GM23338 (cell line): ENCODE results near the gene CPM. TPM values are rescaled to one million over a fixed set of nuclear protein-coding genes. Genes with fewer than 3 reads are reported as not detected.

Experiments used
- ATAC-seq: fragments of 200-7000 bp; cut with Tn5 transposase; 3 replicates; pipeline ENCODE4 v1.9.1; 2020
- DNase-seq: peaks from one replicate; pipeline ENCODE4 v3.0.0-alpha.2; 2015; ENCODE audit warnings: low spot score
- H2AFZ ChIP-seq: fragments of 200-600 bp; sonication (generic); 2 replicates; pipeline ENCODE4 v1.8.0; 2016; ENCODE audit warnings: antibody characterized with exemption, mild to moderate bottlenecking, moderate library complexity
- H3F3A ChIP-seq: fragments of 200-600 bp; sonication (generic); replicated peaks from 2 replicates; pipeline ENCODE4 v1.8.0; 2017; ENCODE audit warnings: antibody characterized with exemption, mixed run types, low read depth
- H3K27ac ChIP-seq: fragments of 200-600 bp; sonication (generic); 2 replicates; pipeline ENCODE4 v1.6.1; 2016; ENCODE audit warnings: low read depth
- H3K27me3 ChIP-seq: fragments of 200-600 bp; sonication (generic); 2 replicates; pipeline ENCODE4 v1.8.0; 2016; ENCODE audit warnings: mild to moderate bottlenecking, mixed run types, moderate library complexity; ENCODE audit not compliant: insufficient read depth
- H3K36me3 ChIP-seq: fragments of 200-600 bp; sonication (generic); 2 replicates; pipeline ENCODE4 v1.8.0; 2016; ENCODE audit warnings: mild to moderate bottlenecking; ENCODE audit not compliant: insufficient read depth
- H3K4me1 ChIP-seq: fragments of 200-600 bp; sonication (generic); 2 replicates; pipeline ENCODE4 v1.8.0; 2016; ENCODE audit warnings: mild to moderate bottlenecking, moderate library complexity; ENCODE audit not compliant: insufficient read depth
- H3K4me2 ChIP-seq: fragments of 200-600 bp; sonication (generic); 2 replicates; pipeline ENCODE4 v1.7.1; 2017; ENCODE audit warnings: mixed run types
- H3K4me3 ChIP-seq: fragments of 200-600 bp; sonication (generic); 2 replicates; pipeline ENCODE4 v1.6.1; 2016; ENCODE audit warnings: mixed run types
- H3K79me2 ChIP-seq: fragments of 200-600 bp; sonication (generic); replicated peaks from 2 replicates; pipeline ENCODE4 v1.8.0; 2017; ENCODE audit warnings: mild to moderate bottlenecking; ENCODE audit not compliant: insufficient read depth
- H3K9me2 ChIP-seq: fragments of 200-600 bp; sonication (generic); 2 replicates; pipeline ENCODE4 v1.8.0; 2017; ENCODE audit not compliant: insufficient read depth
- H4K20me1 ChIP-seq: fragments of 200-600 bp; sonication (generic); replicated peaks from 2 replicates; pipeline ENCODE4 v1.8.0; 2017; ENCODE audit warnings: mild to moderate bottlenecking; ENCODE audit not compliant: insufficient read depth
- H3K27ac Mint-ChIP-seq: 2 replicates; pipeline ENCODE4 v1.8.0; 2020; ENCODE audit warnings: inconsistent platforms, mild to moderate bottlenecking, moderate library complexity, mixed read lengths
- H3K27me3 Mint-ChIP-seq: 3 replicates; pipeline ENCODE4 v1.8.0; 2022; ENCODE audit warnings: low read depth, mild to moderate bottlenecking, moderate library complexity, mixed read lengths, inconsistent platforms; ENCODE audit not compliant: insufficient read depth, poor library complexity
- H3K36me3 Mint-ChIP-seq: 3 replicates; pipeline ENCODE4 v1.8.0; 2021; ENCODE audit warnings: low read depth, mild to moderate bottlenecking, inconsistent platforms, moderate library complexity, mixed read lengths
- H3K4me1 Mint-ChIP-seq: 3 replicates; pipeline ENCODE4 v1.8.0; 2020; ENCODE audit warnings: mild to moderate bottlenecking, inconsistent platforms, mixed read lengths
- H3K4me3 Mint-ChIP-seq: 3 replicates; pipeline ENCODE4 v1.8.0; 2021; ENCODE audit warnings: moderate library complexity, mild to moderate bottlenecking, inconsistent platforms, mixed read lengths
- H3K9me3 Mint-ChIP-seq: 3 replicates; pipeline ENCODE4 v1.8.0; 2020; ENCODE audit warnings: moderate library complexity, mild to moderate bottlenecking, inconsistent platforms, mixed read lengths
- CREB1 ChIP-seq: fragments of 250-450 bp; sonication (Bioruptor Pico); IDR thresholded peaks from 2 replicates; pipeline ENCODE4 v1.5.0; 2020; ENCODE audit warnings: low read depth, mild to moderate bottlenecking, moderate library complexity
- CTCF ChIP-seq, 2 experiments: fragments of 200-600 bp in 1 of 2; sonication (generic) in 1 of 2; conservative IDR thresholded peaks; 2 replicates each; pipeline versions ENCODE4 v1.5.1 to v1.6.1; 2016 to 2017; ENCODE audit warnings: antibody characterized with exemption in 2 of 2, low read depth in 2 of 2, mild to moderate bottlenecking in 2 of 2, moderate library complexity in 1 of 2
- ETS1 ChIP-seq: IDR thresholded peaks from 2 replicates; pipeline ENCODE4 v1.6.1; 2016; ENCODE audit warnings: antibody characterized with exemption
- EZH2 ChIP-seq: fragments of 200-600 bp; sonication (generic); IDR thresholded peaks from one replicate; pipeline ENCODE4 v1.8.0; 2017; ENCODE audit warnings: antibody characterized with exemption, mild to moderate bottlenecking, low read depth; ENCODE audit not compliant: unreplicated experiment
- EZH2phosphoT487 ChIP-seq: fragments of 200-600 bp; sonication (generic); IDR thresholded peaks from one replicate; pipeline ENCODE4 v1.8.1; 2018; ENCODE audit warnings: antibody characterized with exemption; ENCODE audit not compliant: unreplicated experiment
- JUNB ChIP-seq: IDR thresholded peaks from one replicate; pipeline ENCODE4 v1.6.1; 2016; ENCODE audit warnings: antibody characterized with exemption; ENCODE audit not compliant: unreplicated experiment
- NANOG ChIP-seq: IDR thresholded peaks from 2 replicates; pipeline ENCODE4 v1.6.1; 2016; ENCODE audit warnings: antibody characterized with exemption, borderline replicate concordance
- REST ChIP-seq: IDR thresholded peaks from one replicate; pipeline ENCODE4 v1.6.1; 2018; ENCODE audit warnings: antibody characterized with exemption; ENCODE audit not compliant: unreplicated experiment
- STAT1 ChIP-seq: IDR thresholded peaks from one replicate; pipeline ENCODE4 v1.6.1; 2016; ENCODE audit warnings: antibody characterized with exemption; ENCODE audit not compliant: unreplicated experiment
- ZNF114 ChIP-seq: fragments of 250-450 bp; sonication (Bioruptor Pico); IDR thresholded peaks from 2 replicates; pipeline ENCODE4 v1.5.0; 2020; ENCODE audit warnings: mild to moderate bottlenecking, moderate library complexity
- ZNF331 ChIP-seq: fragments of 250-450 bp; sonication (Bioruptor Pico); IDR thresholded peaks from 2 replicates; pipeline ENCODE4 v1.5.0; 2020; ENCODE audit warnings: low read depth, mild to moderate bottlenecking, moderate library complexity
- ZNF462 ChIP-seq: fragments of 250-450 bp; sonication (Bioruptor Pico); IDR thresholded peaks from 2 replicates; pipeline ENCODE4 v1.5.0; 2020; ENCODE audit warnings: mild to moderate bottlenecking, moderate library complexity
- polyA plus RNA-seq: library from polyadenylated mRNA; unstranded; fragments of >200 nt; fragmentation: Nextera tagmentation; extraction: Ambion mirVana; gene quantifications from 2 replicates; pipeline ENCODE4 v1.2.1, GENCODE V29; 2016
- total RNA-seq: library from RNA; depleted of rRNA; stranded (reverse); fragments of >200 nt; shearing (Covaris generic); gene quantifications from 2 replicates; pipeline ENCODE4 v1.2.3, GENCODE V29; 2014

CPM gene
- total and polyA plus RNA-seq, 2 experiments from 2014 or later = 0.37 to 5.8 TPM

GRCh38 chr12:68890701-68891113 lies 42.3 kb downstream of the CPM start:
- no peaks in the 10 kb centered on the region; the same call in 2 of the 3 replicates for H3K4me1 Mint-ChIP-seq
- no peaks in the 10 kb centered on the region for H3K9me3 Mint-ChIP-seq
- Histone ChIP-seq H2AFZ (no peak overlapping the region), H3K27ac (no peak overlapping the region), H3K4me1 (no peaks in the 10 kb centered on the region), H3K4me2 (no peak overlapping the region), H3F3A (no peaks in the 10 kb centered on the region), H3K9me2 (no peaks in the 10 kb centered on the region), H4K20me1 (no peaks in the 10 kb centered on the region), H3K4me3 (no peak overlapping the region), H3K36me3 (no peaks in the 10 kb centered on the region), H3K27me3 (no peaks in the 10 kb centered on the region), H3K79me2 (no peaks in the 10 kb centered on the region)
- no peaks in the 10 kb centered on the region for H3K36me3 Mint-ChIP-seq
- TF ChIP-seq EZH2phosphoT487 = no peak
- no peak for TF ChIP-seq ZNF331 (CRISPR knock-in tag)
- TF ChIP-seq STAT1 = no peak
- TF ChIP-seq ZNF462 (CRISPR knock-in tag) = no peak
- TF ChIP-seq ZNF114 (CRISPR knock-in tag) = no peak
- TF ChIP-seq EZH2 = no peak
- TF ChIP-seq REST = no peak
- TF ChIP-seq NANOG = no peak
- no peak for TF ChIP-seq ETS1
- no peak for TF ChIP-seq CREB1 (CRISPR knock-in tag)
- TF ChIP-seq CTCF (conservative IDR thresholded peaks at IDR 0.05; ENCODE audit: low read depth in 2 of 2) = no peak
- TF ChIP-seq JUNB = no peak
- H3K27ac Mint-ChIP-seq = no peak overlapping the region
- DNase-seq (no peak), ATAC-seq (no peak)
- no peak overlapping the region for H3K4me3 Mint-ChIP-seq
- peaks cover 4% of the 10 kb centered on the region for H3K27me3 Mint-ChIP-seq
